Brain microvascular endothelial cell (primary cell): ENCODE results near the gene ALOXE3.

Experiments used
- DNase-seq: peaks from one replicate; pipeline ENCODE4 v3.0.0-alpha.2; 2020
- H3K27ac ChIP-seq: fragments of 250-450 bp; sonication (Bioruptor Pico); 2 replicates; pipeline ENCODE4 v1.5.1; 2020; ENCODE audit warnings: mild to moderate bottlenecking, moderate library complexity
- H3K27me3 ChIP-seq: fragments of 250-450 bp; sonication (Bioruptor Pico); replicated peaks from 2 replicates; pipeline ENCODE4 v1.5.1; 2020; ENCODE audit warnings: mild to moderate bottlenecking
- H3K36me3 ChIP-seq: fragments of 250-450 bp; sonication (Bioruptor Pico); replicated peaks from 2 replicates; pipeline ENCODE4 v1.5.1; 2020; ENCODE audit warnings: mild to moderate bottlenecking
- H3K4me3 ChIP-seq: 2 replicates; pipeline ENCODE4 v1.5.1; 2011; ENCODE audit warnings: low read depth, mild to moderate bottlenecking, control low read depth, low read length, moderate library complexity
- in situ Hi-C: cut with HindIII; loops from 2 replicates; pipeline ENCODE4 v1.10.0; 2017; ENCODE audit warnings: low sequenced_read_pairs, low pct_ligation_motif_present
- TF ChIP-seq, protein P1 (sequence below): IDR thresholded peaks from 2 replicates; pipeline ENCODE4 v1.5.1; 2011; ENCODE audit warnings: low read depth, mild to moderate bottlenecking, moderate library complexity, low read length, control low read depth, inconsistent platforms; ENCODE audit errors: missing control alignments

ALOXE3 gene

DNA sequence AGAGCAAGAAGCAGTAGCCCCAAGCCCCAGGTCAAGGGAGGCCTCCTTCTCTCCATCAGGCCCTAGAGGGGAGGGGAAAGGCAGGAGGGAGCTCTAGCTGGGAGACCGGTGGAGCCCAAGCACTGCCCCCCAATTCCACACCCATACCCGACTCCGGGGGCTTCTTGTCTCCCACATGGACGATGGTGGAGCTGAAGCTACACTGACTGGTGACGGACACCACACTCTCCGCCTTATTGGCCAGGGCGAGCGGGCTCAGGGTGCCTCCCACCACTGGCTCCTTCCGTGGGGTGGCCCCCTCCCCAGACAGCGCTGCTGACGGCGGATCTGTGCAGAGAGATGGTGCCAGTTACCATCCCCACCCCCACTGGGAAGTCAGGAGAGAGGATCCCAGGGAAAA is 27.5 kb upstream of the ALOXE3 start:
- no peak overlapping the region for H3K27ac ChIP-seq
- DNase-seq, result no peak
- in situ Hi-C loops, result no loop called here
- TF ChIP-seq, protein P1, sequence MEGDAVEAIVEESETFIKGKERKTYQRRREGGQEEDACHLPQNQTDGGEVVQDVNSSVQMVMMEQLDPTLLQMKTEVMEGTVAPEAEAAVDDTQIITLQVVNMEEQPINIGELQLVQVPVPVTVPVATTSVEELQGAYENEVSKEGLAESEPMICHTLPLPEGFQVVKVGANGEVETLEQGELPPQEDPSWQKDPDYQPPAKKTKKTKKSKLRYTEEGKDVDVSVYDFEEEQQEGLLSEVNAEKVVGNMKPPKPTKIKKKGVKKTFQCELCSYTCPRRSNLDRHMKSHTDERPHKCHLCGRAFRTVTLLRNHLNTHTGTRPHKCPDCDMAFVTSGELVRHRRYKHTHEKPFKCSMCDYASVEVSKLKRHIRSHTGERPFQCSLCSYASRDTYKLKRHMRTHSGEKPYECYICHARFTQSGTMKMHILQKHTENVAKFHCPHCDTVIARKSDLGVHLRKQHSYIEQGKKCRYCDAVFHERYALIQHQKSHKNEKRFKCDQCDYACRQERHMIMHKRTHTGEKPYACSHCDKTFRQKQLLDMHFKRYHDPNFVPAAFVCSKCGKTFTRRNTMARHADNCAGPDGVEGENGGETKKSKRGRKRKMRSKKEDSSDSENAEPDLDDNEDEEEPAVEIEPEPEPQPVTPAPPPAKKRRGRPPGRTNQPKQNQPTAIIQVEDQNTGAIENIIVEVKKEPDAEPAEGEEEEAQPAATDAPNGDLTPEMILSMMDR, result no peak
- no peaks in the 10 kb centered on the region for H3K27me3 ChIP-seq
- peaks cover 83% of the 10 kb centered on the region for H3K36me3 ChIP-seq
- no peak overlapping the region for H3K4me3 ChIP-seq

DNA sequence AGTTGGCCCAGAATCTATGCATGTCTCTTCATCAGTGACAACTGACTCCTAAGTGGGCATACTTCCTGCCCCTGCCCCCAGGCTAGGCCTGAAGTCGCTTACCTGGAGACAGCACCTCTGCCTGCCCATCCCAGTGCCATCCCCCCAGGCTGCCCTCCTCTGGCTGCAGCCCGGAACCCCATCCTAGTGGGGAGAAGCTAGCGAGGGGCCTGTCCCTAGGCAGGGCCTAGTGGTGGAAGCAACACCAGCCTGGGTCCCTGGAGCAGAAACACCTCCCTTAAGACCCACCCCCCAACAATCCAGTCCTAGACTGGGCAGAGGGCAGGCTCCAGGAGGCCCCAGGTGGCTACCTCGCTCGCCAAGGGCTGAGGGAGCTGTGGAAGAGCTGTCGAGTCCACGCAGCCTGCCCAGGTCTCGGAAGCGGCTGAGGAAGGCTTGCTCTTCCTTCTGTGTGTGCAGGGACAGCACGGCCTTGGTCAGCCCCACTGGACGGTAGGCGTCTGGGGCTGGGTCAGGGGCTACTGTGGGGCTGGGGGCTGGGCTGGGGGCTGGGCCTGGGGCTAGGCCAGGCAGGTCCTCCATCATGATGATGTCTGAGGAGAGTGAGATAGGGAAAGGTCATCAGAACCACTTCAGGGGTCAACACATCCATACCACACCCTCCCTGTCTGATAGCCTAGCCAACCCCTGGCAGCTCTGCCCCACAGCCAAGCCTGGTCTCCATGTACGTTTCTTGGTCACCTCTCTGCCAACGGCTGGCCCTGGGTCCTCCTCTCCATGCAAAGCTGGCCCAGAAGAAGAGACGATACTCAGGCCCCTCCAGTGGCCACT is 26.3 kb upstream of the ALOXE3 start:
- H3K27me3 ChIP-seq, result no peaks in the 10 kb centered on the region
- TF ChIP-seq, protein P1, result no peak
- peaks cover 83% of the 10 kb centered on the region for H3K36me3 ChIP-seq
- no peak overlapping the region for H3K4me3 ChIP-seq
- DNase-seq, result no peak
- H3K27ac ChIP-seq, result no peak overlapping the region
- in situ Hi-C loops, result no loop called here

DNA sequence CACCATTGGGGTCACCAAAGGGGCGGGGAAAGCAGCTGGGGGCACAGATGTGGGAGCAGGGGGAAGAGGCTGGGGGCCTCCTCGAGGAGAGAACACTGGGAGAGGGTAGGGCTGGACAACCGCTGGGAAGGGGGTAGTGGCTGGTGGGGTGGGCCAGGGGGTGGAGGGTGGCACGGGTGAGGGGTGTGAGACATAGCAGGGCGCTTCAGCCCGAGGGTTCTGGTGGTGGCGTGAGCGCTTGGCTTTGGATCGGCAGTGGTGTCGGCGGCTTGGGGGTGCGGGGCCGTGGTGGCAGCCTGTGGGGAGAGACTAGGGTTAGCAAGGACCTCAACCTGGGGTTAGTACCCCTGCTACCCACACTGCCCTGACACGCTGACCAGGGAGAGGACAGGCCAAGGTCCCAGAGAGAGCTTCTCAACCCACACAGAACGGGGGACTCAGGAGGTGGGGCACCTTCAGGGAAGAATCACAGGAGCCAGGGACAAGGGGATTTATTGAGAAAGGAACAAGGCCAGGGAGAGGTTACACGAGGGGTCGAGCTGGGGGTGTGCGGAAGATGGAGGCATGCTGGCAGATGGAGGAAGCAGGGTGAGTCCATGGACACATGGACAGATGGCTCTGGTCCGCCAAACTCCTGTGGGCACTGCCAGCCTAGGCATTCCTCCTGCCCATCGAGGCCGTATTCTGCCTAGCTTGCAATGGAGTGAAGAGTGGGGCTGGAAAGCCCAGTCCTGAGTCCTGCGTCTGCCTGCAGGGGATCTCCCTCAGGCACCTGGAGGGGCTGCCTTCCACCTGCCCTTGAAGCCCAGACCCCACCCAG is 25.5 kb upstream of the ALOXE3 start:
- no peak overlapping the region for H3K4me3 ChIP-seq
- in situ Hi-C loops, result no loop called here
- DNase-seq, result no peak
- H3K27ac ChIP-seq, result no peak overlapping the region
- H3K27me3 ChIP-seq, result no peaks in the 10 kb centered on the region
- peaks cover 78% of the 10 kb centered on the region for H3K36me3 ChIP-seq
- TF ChIP-seq, protein P1, result no peak

GRCh38 chr17:8142887-8143580 is 24.7 kb upstream of the ALOXE3 start:
- in situ Hi-C loops, result no loop called here
- TF ChIP-seq, protein P1, result no peak
- H3K36me3 ChIP-seq, result peaks cover 71% of the 10 kb centered on the region
- no peak overlapping the region for H3K4me3 ChIP-seq
- no peak for DNase-seq
- H3K27me3 ChIP-seq, result no peaks in the 10 kb centered on the region
- no peak overlapping the region for H3K27ac ChIP-seq

DNA sequence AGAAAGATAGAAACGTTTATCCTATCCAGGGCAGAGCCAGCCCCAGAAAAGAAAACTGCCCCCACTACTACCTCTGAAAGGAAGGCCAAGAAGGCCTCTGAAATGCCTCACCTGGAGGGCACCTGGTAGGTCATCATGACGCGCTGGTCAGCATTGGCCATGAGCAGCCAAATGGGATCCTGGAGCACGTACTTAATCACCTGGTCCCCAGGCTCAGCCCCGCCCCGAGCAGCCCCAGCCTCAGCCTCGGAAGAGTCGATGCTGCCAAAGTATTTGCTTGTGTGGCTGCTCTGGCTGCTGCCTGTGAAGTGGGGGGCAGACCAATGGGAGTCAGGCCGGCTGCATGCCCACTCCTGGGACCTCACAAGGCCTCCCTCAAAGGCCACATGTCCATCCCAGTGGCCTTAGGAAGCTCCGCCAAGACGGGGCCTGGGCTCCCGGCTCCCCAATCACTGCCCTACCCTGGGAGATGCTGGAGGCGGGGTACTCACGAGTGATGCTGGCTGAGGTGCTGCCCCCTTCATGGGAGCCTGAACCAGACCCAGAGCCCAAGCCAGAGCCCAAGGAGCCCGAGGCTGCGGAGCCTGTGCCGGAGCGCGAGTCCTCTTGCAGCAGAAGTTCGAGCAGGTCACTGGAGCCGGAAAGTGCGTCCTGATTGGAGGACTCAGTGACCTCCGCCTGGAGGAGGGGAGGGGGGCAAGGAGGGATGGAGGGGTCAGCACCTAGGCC is 24.0 kb upstream of the ALOXE3 start:
- H3K36me3 ChIP-seq, result peaks cover 64% of the 10 kb centered on the region
- in situ Hi-C loops, result no loop called here
- DNase-seq, result no peak
- H3K4me3 ChIP-seq, result no peak overlapping the region
- H3K27ac ChIP-seq, result no peak overlapping the region
- no peaks in the 10 kb centered on the region for H3K27me3 ChIP-seq
- TF ChIP-seq, protein P1, result no peak
